ENCODE data around the gene SLC8A3. TPM values are rescaled to one million over a fixed set of nuclear protein-coding genes. Genes with fewer than 3 reads are reported as not detected.

The SLC8A3 gene
- total and polyA plus RNA-seq, 9 donors: 0.04 to 0.53 (median 0.10) TPM; not detected in 3

GRCh38 chr14:70152704-70153103, 36.0 kb downstream of the SLC8A3 start:
- Histone ChIP-seq H3K4me1 (ENCODE audit: insufficient read depth) (no peaks in the 10 kb centered on the region), H3K36me3 (no peaks in the 10 kb centered on the region), H3K4me3 (no peak overlapping the region), H3K9me3 (no peaks in the 10 kb centered on the region), H3K27ac (no peak overlapping the region), H3K27me3 (no peaks in the 10 kb centered on the region)
- 19 to 31% (median 30%) methylated on average over 4 of the region's 4 CpGs for WGBS, 3 donors
- intact Hi-C loops (cut with DNase I): no loop called here
- DNase-seq: no peak
- no peak for TF ChIP-seq POLR2A (IDR thresholded peaks at IDR 0.05)
- TF ChIP-seq, protein P1, sequence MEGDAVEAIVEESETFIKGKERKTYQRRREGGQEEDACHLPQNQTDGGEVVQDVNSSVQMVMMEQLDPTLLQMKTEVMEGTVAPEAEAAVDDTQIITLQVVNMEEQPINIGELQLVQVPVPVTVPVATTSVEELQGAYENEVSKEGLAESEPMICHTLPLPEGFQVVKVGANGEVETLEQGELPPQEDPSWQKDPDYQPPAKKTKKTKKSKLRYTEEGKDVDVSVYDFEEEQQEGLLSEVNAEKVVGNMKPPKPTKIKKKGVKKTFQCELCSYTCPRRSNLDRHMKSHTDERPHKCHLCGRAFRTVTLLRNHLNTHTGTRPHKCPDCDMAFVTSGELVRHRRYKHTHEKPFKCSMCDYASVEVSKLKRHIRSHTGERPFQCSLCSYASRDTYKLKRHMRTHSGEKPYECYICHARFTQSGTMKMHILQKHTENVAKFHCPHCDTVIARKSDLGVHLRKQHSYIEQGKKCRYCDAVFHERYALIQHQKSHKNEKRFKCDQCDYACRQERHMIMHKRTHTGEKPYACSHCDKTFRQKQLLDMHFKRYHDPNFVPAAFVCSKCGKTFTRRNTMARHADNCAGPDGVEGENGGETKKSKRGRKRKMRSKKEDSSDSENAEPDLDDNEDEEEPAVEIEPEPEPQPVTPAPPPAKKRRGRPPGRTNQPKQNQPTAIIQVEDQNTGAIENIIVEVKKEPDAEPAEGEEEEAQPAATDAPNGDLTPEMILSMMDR (IDR thresholded peaks at IDR 0.05): no peak
- no peak for TF ChIP-seq EP300 (IDR thresholded peaks at IDR 0.05)

DNA sequence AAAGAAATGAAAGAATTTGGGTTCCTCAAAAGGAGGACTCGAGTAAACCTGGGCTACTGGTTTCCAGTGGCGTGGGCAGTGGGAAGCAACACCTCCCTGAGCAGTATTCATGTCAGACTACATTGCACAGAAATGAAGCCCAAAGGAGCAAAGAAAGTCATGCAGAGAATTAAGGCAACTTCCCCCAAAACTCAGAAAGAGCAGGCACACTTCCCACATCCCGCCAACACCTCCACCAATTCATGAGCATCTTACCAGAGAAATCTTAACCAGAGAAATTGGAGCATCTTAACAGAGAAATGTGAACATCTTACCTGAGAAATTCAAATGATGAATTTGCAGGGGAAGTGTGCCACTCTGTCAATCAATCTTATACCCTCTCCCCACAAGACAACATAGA, 36.7 kb downstream of the SLC8A3 start:
- TF ChIP-seq POLR2A (IDR thresholded peaks at IDR 0.05) (no peak), EP300 (IDR thresholded peaks at IDR 0.05) (no peak)
- TF ChIP-seq, protein P1 (IDR thresholded peaks at IDR 0.05): no peak
- intact Hi-C loops (cut with DNase I): no loop called here
- no peaks in the 10 kb centered on the region for H3K9me3 ChIP-seq
- H3K4me1 ChIP-seq (ENCODE audit: insufficient read depth): no peaks in the 10 kb centered on the region
- H3K27ac ChIP-seq: no peak overlapping the region
- 81 to 83% (median 82%) methylated on average over 3 of the region's 3 CpGs for WGBS, 3 donors
- no peak for DNase-seq
- H3K4me3 ChIP-seq: no peak overlapping the region
- H3K36me3 ChIP-seq: no peaks in the 10 kb centered on the region
- H3K27me3 ChIP-seq: no peaks in the 10 kb centered on the region

GRCh38 chr14:70149596-70150165, 39.1 kb downstream of the SLC8A3 start:
- Histone ChIP-seq H3K4me3 (no peak overlapping the region), H3K9me3 (no peaks in the 10 kb centered on the region), H3K27me3 (no peaks in the 10 kb centered on the region), H3K27ac (no peak overlapping the region), H3K4me1 (ENCODE audit: insufficient read depth) (no peaks in the 10 kb centered on the region), H3K36me3 (no peaks in the 10 kb centered on the region)
- DNase-seq: no peak
- no peak for TF ChIP-seq EP300 (IDR thresholded peaks at IDR 0.05)
- no peak for TF ChIP-seq POLR2A (IDR thresholded peaks at IDR 0.05)
- TF ChIP-seq, protein P1 (IDR thresholded peaks at IDR 0.05): no peak
- intact Hi-C loops (cut with DNase I): no loop called here
- WGBS, 3 donors: 12 to 34% (median 16%) methylated on average over 4 of the region's 4 CpGs

GRCh38 chr14:70148911-70149595, 39.7 kb downstream of the SLC8A3 start:
- intact Hi-C loops (cut with DNase I): no loop called here
- Histone ChIP-seq H3K27me3 (no peaks in the 10 kb centered on the region), H3K9me3 (no peaks in the 10 kb centered on the region), H3K4me1 (ENCODE audit: insufficient read depth) (no peaks in the 10 kb centered on the region), H3K4me3 (no peak overlapping the region), H3K27ac (no peak overlapping the region), H3K36me3 (no peaks in the 10 kb centered on the region)
- 9 to 23% (median 15%) methylated on average over 3 of the region's 3 CpGs for WGBS, 3 donors
- no peak for DNase-seq
- TF ChIP-seq EP300 (IDR thresholded peaks at IDR 0.05) (no peak), POLR2A (IDR thresholded peaks at IDR 0.05) (no peak)
- TF ChIP-seq, protein P1 (IDR thresholded peaks at IDR 0.05): no peak
